Smooth muscle cell (in vitro differentiated cells): ENCODE measurements around the gene UACA. TPM values are rescaled to one million over a fixed set of nuclear protein-coding genes. Genes with fewer than 3 reads are reported as not detected.

Experiments used
- DNase-seq: peaks from one replicate; lab custom pipeline; 2025; ENCODE audit not compliant: unreplicated experiment; lab: John Stamatoyannopoulos, UW
- H2AFZ ChIP-seq: fragments of 200-600 bp; sonication (generic); 2 replicates; pipeline ENCODE4 v1.6.0; 2016; ENCODE audit warnings: antibody characterized with exemption, low read depth, mild to moderate bottlenecking
- H3F3A ChIP-seq: fragments of 200-600 bp; sonication (generic); 2 replicates; pipeline ENCODE4 v1.6.0; 2017; ENCODE audit warnings: antibody characterized with exemption, low read depth
- H3K27ac ChIP-seq: fragments of 200-600 bp; sonication (generic); 2 replicates; pipeline ENCODE4 v1.5.1; 2016; ENCODE audit warnings: low read depth, mild to moderate bottlenecking
- H3K27me3 ChIP-seq: fragments of 200-600 bp; sonication (generic); 2 replicates; pipeline ENCODE4 v1.6.1; 2016; ENCODE audit warnings: low read depth, mild to moderate bottlenecking
- H3K36me3 ChIP-seq: fragments of 200-600 bp; sonication (generic); 2 replicates; pipeline ENCODE4 v1.5.1; 2016; ENCODE audit warnings: low read depth
- H3K4me1 ChIP-seq: fragments of 200-600 bp; sonication (generic); 2 replicates; pipeline ENCODE4 v1.5.1; 2016; ENCODE audit warnings: low read depth
- H3K4me2 ChIP-seq: fragments of 200-600 bp; sonication (generic); 2 replicates; pipeline ENCODE4 v1.6.0; 2016; ENCODE audit warnings: mild to moderate bottlenecking
- H3K4me3 ChIP-seq: fragments of 200-600 bp; sonication (generic); 2 replicates; pipeline ENCODE4 v1.5.1; 2016; ENCODE audit warnings: mild to moderate bottlenecking
- H3K79me2 ChIP-seq: fragments of 200-600 bp; sonication (generic); 2 replicates; pipeline ENCODE4 v1.6.0; 2016; ENCODE audit warnings: low read depth, mild to moderate bottlenecking
- H3K9ac ChIP-seq: fragments of 200-600 bp; sonication (generic); 2 replicates; pipeline ENCODE4 v1.6.0; 2016; ENCODE audit warnings: low read depth
- H3K9me3 ChIP-seq: fragments of 200-600 bp; sonication (generic); replicated peaks from 2 replicates; pipeline ENCODE4 v1.5.1; 2016; ENCODE audit warnings: low read depth
- H4K20me1 ChIP-seq: fragments of 200-600 bp; sonication (generic); 2 replicates; pipeline ENCODE4 v1.6.0; 2016; ENCODE audit warnings: low read depth
- WGBS: methylation state at CpG from one replicate; pipeline ENCODE4 v1.1.7; 2016; ENCODE audit warnings: low lambda C conversion rate; 5-methylcytosine and 5-hydroxymethylcytosine counted together
- polyA plus RNA-seq: library from polyadenylated mRNA; unstranded; fragments of >200 nt; fragmentation: Nextera tagmentation; extraction: Ambion mirVana; gene quantifications from 2 replicates; pipeline ENCODE4 v1.2.1, GENCODE V29; 2016
- total RNA-seq: library from RNA; depleted of rRNA; stranded (reverse); fragments of >200 nt; gene quantifications from 2 replicates; pipeline ENCODE4 v1.2.3, GENCODE V29; 2014
- TF ChIP-seq, protein P1 (sequence below): fragments of 200-600 bp; sonication (generic); IDR thresholded peaks from 2 replicates; pipeline ENCODE4 v1.5.1; 2017; ENCODE audit warnings: borderline replicate concordance, mild to moderate bottlenecking, antibody characterized with exemption; ENCODE audit not compliant: insufficient read depth, poor library complexity, severe bottlenecking

The UACA gene
- total and polyA plus RNA-seq, 2 experiments from 2014 or later = 109 to 153 TPM

DNA sequence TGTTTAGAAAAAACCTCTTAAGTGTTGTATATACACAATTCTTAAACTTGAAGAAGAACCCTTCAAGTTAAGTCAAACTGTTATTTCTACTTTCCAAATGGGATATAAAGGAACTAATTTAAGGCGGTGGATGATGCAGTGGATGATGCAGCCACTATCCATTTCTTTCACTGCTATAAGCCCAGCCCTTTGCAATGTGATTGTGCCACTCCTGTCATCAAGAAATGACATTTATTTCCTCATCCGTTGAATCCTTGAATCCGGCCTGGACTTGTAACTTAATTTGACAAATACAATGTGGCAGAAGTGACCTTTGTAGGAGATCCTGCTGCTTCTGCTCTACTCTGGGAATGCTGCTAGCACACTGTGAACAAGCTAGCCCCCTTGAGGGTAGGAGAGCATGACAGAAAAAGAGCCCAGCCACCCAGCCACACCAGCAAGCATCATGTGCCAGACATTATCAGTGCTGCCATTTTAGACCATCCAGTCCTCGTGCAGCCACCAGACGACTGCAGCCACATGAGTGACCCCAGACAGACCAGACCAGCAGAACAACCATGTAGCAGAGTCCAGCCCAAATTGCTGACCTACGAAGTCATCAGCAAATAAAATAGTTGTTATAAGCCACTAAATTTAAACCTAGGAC is 47.4 kb downstream of the UACA start:
- H3K27ac ChIP-seq = peak overlapping the region; percentile 93
- H3K4me2 ChIP-seq = peak overlapping the region; percentile 80

DNA sequence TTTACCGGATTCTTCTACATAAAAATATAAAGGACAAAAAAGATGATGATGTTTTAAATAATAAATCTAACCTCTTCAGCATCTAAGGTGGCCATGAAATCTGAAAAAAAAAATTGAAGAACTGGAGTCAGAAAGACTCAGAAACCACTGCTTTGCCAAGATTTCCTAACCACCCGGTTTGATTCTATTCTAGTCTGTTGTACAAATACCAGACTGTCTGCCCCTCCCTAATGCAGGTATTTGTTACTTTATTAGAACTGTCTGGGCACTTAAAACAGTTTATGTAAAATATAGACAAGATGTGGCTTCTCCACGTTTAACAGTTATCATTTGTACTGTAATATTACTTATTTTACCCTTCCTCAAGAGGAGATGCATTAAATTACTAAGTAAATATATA is 48.8 kb downstream of the UACA start:
- Histone ChIP-seq H3K4me3 (peak overlapping the region; percentile 32), H4K20me1 (no peaks in the 10 kb centered on the region), H3K4me2 (peak overlapping the region; percentile 80), H3K27ac (peak overlapping the region; percentile 93), H3F3A (peaks cover 22% of the 10 kb centered on the region), H3K4me1 (peaks cover 37% of the 10 kb centered on the region), H2AFZ (no peak overlapping the region), H3K27me3 (no peaks in the 10 kb centered on the region), H3K36me3 (no peaks in the 10 kb centered on the region), H3K79me2 (peaks cover 70% of the 10 kb centered on the region), H3K9ac (peak overlapping the region; percentile 73), H3K9me3 (no peaks in the 10 kb centered on the region)
- 26% methylated on average over 3 of the region's 3 CpGs for WGBS
- TF ChIP-seq, protein P1, sequence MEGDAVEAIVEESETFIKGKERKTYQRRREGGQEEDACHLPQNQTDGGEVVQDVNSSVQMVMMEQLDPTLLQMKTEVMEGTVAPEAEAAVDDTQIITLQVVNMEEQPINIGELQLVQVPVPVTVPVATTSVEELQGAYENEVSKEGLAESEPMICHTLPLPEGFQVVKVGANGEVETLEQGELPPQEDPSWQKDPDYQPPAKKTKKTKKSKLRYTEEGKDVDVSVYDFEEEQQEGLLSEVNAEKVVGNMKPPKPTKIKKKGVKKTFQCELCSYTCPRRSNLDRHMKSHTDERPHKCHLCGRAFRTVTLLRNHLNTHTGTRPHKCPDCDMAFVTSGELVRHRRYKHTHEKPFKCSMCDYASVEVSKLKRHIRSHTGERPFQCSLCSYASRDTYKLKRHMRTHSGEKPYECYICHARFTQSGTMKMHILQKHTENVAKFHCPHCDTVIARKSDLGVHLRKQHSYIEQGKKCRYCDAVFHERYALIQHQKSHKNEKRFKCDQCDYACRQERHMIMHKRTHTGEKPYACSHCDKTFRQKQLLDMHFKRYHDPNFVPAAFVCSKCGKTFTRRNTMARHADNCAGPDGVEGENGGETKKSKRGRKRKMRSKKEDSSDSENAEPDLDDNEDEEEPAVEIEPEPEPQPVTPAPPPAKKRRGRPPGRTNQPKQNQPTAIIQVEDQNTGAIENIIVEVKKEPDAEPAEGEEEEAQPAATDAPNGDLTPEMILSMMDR = no peak
- no peak for DNase-seq

More for the DNA sequence above, 47.4 kb downstream of the UACA start:
- no peaks in the 10 kb centered on the region for H3K27me3 ChIP-seq
- WGBS = 51% methylated on average over 6 of the region's 6 CpGs
- TF ChIP-seq, protein P1 = no peak
- no peak overlapping the region for H3K4me3 ChIP-seq
- H3K4me1 ChIP-seq = peaks cover 37% of the 10 kb centered on the region
- H3F3A ChIP-seq = peaks cover 22% of the 10 kb centered on the region
- no peak overlapping the region for H2AFZ ChIP-seq
- no peaks in the 10 kb centered on the region for H4K20me1 ChIP-seq
- H3K9ac ChIP-seq = no peak overlapping the region
- no peaks in the 10 kb centered on the region for H3K9me3 ChIP-seq
- DNase-seq = no peak
- peaks cover 70% of the 10 kb centered on the region for H3K79me2 ChIP-seq
- no peaks in the 10 kb centered on the region for H3K36me3 ChIP-seq

DNA sequence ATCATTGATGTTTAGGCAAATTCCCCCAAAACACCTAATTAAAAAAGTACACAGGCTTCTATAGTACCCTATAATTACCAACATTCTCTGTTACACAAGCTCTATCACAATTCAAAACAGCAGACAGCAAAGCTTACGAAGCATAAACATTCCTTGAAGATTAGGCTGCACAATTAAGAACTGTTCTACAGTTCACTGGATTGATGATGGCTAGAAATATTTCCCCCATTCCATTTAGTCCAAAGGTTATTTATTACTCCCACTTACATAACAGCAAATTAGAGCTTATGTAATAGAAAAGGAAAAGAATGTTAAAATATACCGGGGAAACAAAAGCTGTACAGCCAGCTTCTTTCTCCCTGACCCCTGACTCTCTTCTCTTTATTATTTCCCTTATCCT is 49.3 kb downstream of the UACA start:
- Histone ChIP-seq H3K4me1 (peaks cover 39% of the 10 kb centered on the region), H3F3A (peaks cover 22% of the 10 kb centered on the region), H4K20me1 (no peaks in the 10 kb centered on the region), H2AFZ (no peak overlapping the region), H3K9me3 (no peaks in the 10 kb centered on the region), H3K79me2 (peaks cover 70% of the 10 kb centered on the region), H3K27ac (peak overlapping the region; percentile 93), H3K9ac (peak overlapping the region; percentile 73), H3K4me2 (peak overlapping the region; percentile 80), H3K27me3 (no peaks in the 10 kb centered on the region), H3K4me3 (peak overlapping the region; percentile 32), H3K36me3 (no peaks in the 10 kb centered on the region)
- 5% methylated on average over 2 of the region's 2 CpGs for whole genome bisulfite sequencing
- TF ChIP-seq, protein P1 = no peak
- no peak for DNase-seq

DNA sequence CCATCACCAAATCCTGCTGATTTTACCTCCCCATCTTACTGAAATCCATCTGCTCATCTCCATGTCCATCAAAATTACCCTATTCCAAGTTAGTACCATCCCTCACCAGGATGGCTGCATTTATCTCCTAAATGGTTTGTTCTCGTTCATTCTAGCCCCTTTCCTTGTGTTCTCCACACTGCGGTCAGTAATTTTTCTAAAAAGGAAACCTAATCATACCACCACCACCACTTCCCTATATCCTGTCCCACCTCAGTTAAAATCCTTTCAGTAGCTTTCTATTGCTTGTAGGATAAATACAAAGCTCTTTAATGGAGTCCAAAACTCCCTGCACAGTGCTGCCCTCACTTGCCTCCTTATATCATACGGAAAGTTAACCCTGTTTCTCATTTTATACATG is 51.1 kb downstream of the UACA start:
- H3K27ac ChIP-seq = peak overlapping the region; percentile 93
- no peaks in the 10 kb centered on the region for H3K9me3 ChIP-seq
- peak overlapping the region; percentile 80 for H3K4me2 ChIP-seq
- H4K20me1 ChIP-seq = no peaks in the 10 kb centered on the region
- H3K9ac ChIP-seq = peak overlapping the region; percentile 73
- H3K4me1 ChIP-seq = peaks cover 44% of the 10 kb centered on the region
- H2AFZ ChIP-seq = no peak overlapping the region
- no peaks in the 10 kb centered on the region for H3K36me3 ChIP-seq
- no peaks in the 10 kb centered on the region for H3K27me3 ChIP-seq
- H3K79me2 ChIP-seq = peaks cover 75% of the 10 kb centered on the region
- TF ChIP-seq, protein P1 = no peak
- WGBS = 52% methylated on average over 3 of the region's 3 CpGs
- H3K4me3 ChIP-seq = peak overlapping the region; percentile 32
- H3F3A ChIP-seq = peaks cover 18% of the 10 kb centered on the region
- no peak for DNase-seq
